ENCODE measurements around the gene FCN2.

FCN2 gene

GRCh38 chr9:134895097-134895496, 14.5 kb downstream of the FCN2 start:
- Histone ChIP-seq H3K36me3 (ENCODE audit: control insufficient read depth in 4 of 4, insufficient read depth in 4 of 4, low read length in 3 of 4) (no peaks in the 10 kb centered on the region), H3K4me3 (ENCODE audit: control insufficient read depth in 1 of 7, extremely low read depth in 1 of 7, insufficient read depth in 4 of 7, low read depth in 2 of 7, low read length in 6 of 7) (no peak overlapping the region), H3K27ac (ENCODE audit: insufficient read depth in 1 of 2, low read depth in 1 of 2, low read length in 2 of 2, poor library complexity in 1 of 2, severe bottlenecking in 2 of 2) (no peak overlapping the region), H3K9me3 (ENCODE audit: control extremely low read depth in 1 of 5, control insufficient read depth in 4 of 5, insufficient read depth in 2 of 5, low read depth in 1 of 5, low read length in 4 of 5) (peaks cover 0 to 22% (median 1%) of the 10 kb centered on the region in 5 experiments), H3K27me3 (replicated peaks in 2 of 5; ENCODE audit: control insufficient read depth in 4 of 5, insufficient read depth in 5 of 5, low read length in 4 of 5) (no peaks in the 10 kb centered on the region), H3K4me1 (ENCODE audit: control extremely low read depth in 1 of 4, control insufficient read depth in 4 of 4, insufficient read depth in 4 of 4, low read length in 3 of 4) (peaks cover 0 to 29% (median 17%) of the 10 kb centered on the region in 4 experiments)
- POLR2A ChIA-PET: no interaction called here
- CTCF ChIA-PET: no interaction called here
- 80% methylated on average over 3 of the region's 3 CpGs for whole genome bisulfite sequencing (ENCODE audit: insufficient coverage)
- no peak for DNase-seq

DNA sequence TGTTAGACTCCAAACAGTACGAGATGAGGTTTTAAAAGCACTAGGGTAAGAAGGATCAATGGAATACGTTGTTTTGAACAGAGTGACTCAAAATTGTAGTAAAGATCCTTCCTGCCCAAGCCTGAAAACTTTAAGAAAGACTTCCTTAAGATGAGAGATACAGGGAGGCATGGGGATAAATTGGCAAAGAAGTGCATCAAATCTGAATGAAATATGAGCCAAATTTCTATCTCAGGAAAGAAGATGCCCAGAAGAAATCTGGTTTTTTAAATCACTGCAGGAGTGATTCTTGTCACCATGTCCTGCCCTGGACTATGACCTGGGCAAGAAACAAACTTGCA, 14.9 kb downstream of the FCN2 start:
- POLR2A ChIA-PET: no interaction called here
- H3K4me1 ChIP-seq (ENCODE audit: control extremely low read depth in 1 of 4, control insufficient read depth in 4 of 4, insufficient read depth in 4 of 4, low read length in 3 of 4): peaks cover 0 to 27% (median 17%) of the 10 kb centered on the region in 4 experiments
- H3K36me3 ChIP-seq (ENCODE audit: control insufficient read depth in 4 of 4, insufficient read depth in 4 of 4, low read length in 3 of 4): no peaks in the 10 kb centered on the region
- WGBS (ENCODE audit: insufficient coverage): 93% methylated on average over 2 of the region's 2 CpGs
- CTCF ChIA-PET: no interaction called here
- peaks cover 0 to 22% (median 1%) of the 10 kb centered on the region in 5 experiments for H3K9me3 ChIP-seq (ENCODE audit: control extremely low read depth in 1 of 5, control insufficient read depth in 4 of 5, insufficient read depth in 2 of 5, low read depth in 1 of 5, low read length in 4 of 5)
- DNase-seq: no peak
- no peak overlapping the region for H3K27ac ChIP-seq (ENCODE audit: insufficient read depth in 1 of 2, low read depth in 1 of 2, low read length in 2 of 2, poor library complexity in 1 of 2, severe bottlenecking in 2 of 2)
- H3K4me3 ChIP-seq (ENCODE audit: control insufficient read depth in 1 of 7, extremely low read depth in 1 of 7, insufficient read depth in 4 of 7, low read depth in 2 of 7, low read length in 6 of 7): no peak overlapping the region
- no peaks in the 10 kb centered on the region for H3K27me3 ChIP-seq (replicated peaks in 2 of 5; ENCODE audit: control insufficient read depth in 4 of 5, insufficient read depth in 5 of 5, low read length in 4 of 5)

- H3K4me3 ChIP-seq (ENCODE audit: control insufficient read depth in 1 of 7, extremely low read depth in 1 of 7, insufficient read depth in 4 of 7, low read depth in 2 of 7, low read length in 6 of 7): no peak overlapping the region
- H3K4me1 ChIP-seq (ENCODE audit: control extremely low read depth in 1 of 4, control insufficient read depth in 4 of 4, insufficient read depth in 4 of 4, low read length in 3 of 4): peaks cover 0 to 28% (median 19%) of the 10 kb centered on the region in 4 experiments
- H3K27me3 ChIP-seq (replicated peaks in 2 of 5; ENCODE audit: control insufficient read depth in 4 of 5, insufficient read depth in 5 of 5, low read length in 4 of 5): no peaks in the 10 kb centered on the region
- peak; percentile 77 to 94 (median 92) for DNase-seq
- H3K9me3 ChIP-seq (ENCODE audit: control extremely low read depth in 1 of 5, control insufficient read depth in 4 of 5, insufficient read depth in 2 of 5, low read depth in 1 of 5, low read length in 4 of 5): peaks cover 0 to 22% (median 1%) of the 10 kb centered on the region in 5 experiments
- ChIA-PET POLR2A (no interaction called here), CTCF (interaction anchor here (1.0 kb wide), 1 partner anchor 125 kb away, joined by 3 read pairs; no protein-coding TSS in a partner anchor)
- WGBS (ENCODE audit: insufficient coverage): 90% methylated on average over 9 of the region's 14 CpGs
- H3K36me3 ChIP-seq (ENCODE audit: control insufficient read depth in 4 of 4, insufficient read depth in 4 of 4, low read length in 3 of 4): no peaks in the 10 kb centered on the region
- H3K27ac ChIP-seq (ENCODE audit: insufficient read depth in 1 of 2, low read depth in 1 of 2, low read length in 2 of 2, poor library complexity in 1 of 2, severe bottlenecking in 2 of 2): no peak overlapping the region
These were observed 15.6 kb downstream of the FCN2 start for GRCh38 chr9:134895908-134896833.

DNA sequence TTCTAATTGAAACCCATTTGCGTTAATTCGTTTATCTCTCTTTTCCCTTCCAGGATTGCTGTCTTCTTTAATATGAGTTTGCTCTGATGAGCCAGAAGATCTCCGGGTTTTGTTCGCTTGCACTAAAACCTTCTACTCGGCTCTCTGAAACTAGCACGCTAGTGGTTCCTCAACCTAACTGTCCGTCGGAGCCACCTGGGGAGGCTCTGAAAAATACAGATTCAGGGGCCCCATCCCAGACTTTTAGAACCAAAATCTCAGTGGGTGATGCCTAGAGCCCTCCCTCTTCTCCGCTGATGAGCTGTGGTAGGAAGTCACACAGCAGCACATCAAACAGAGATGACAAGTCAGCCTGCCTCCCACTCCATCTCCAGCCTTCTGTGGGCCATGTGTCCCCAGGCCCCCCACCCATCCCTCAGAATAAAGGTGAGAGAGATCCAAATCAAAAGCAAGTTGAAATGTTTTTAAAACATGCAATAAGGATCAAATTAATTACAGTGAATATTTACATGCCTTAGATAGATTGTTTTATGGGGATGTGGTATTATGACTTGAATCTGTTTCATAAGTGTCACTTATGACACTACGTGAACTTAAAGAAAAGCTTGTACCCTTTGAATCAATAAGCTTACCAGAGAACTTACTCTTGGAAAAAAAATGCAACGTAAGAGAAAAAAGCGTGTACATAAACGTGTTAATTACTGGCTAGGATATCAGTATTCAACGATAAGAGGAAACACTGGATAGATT, 16.4 kb downstream of the FCN2 start:
- ChIA-PET CTCF (interaction anchor here (1.0 to 1.8 kb wide), 2 partner anchors 10 to 126 kb away, joined by 3 to 5 read pairs; no protein-coding TSS in a partner anchor), POLR2A (interaction anchor here (0.6 kb wide), 1 partner anchor 202 kb away, joined by 3 read pairs; no protein-coding TSS in a partner anchor)
- peaks cover 0 to 22% (median 1%) of the 10 kb centered on the region in 5 experiments for H3K9me3 ChIP-seq (ENCODE audit: control extremely low read depth in 1 of 5, control insufficient read depth in 4 of 5, insufficient read depth in 2 of 5, low read depth in 1 of 5, low read length in 4 of 5)
- H3K27me3 ChIP-seq (replicated peaks in 2 of 5; ENCODE audit: control insufficient read depth in 4 of 5, insufficient read depth in 5 of 5, low read length in 4 of 5): no peaks in the 10 kb centered on the region
- WGBS (ENCODE audit: insufficient coverage): 98% methylated on average over 12 of the region's 14 CpGs
- no peak overlapping the region for H3K27ac ChIP-seq (ENCODE audit: insufficient read depth in 1 of 2, low read depth in 1 of 2, low read length in 2 of 2, poor library complexity in 1 of 2, severe bottlenecking in 2 of 2)
- no peak for DNase-seq
- H3K36me3 ChIP-seq (ENCODE audit: control insufficient read depth in 4 of 4, insufficient read depth in 4 of 4, low read length in 3 of 4): no peaks in the 10 kb centered on the region
- H3K4me3 ChIP-seq (ENCODE audit: control insufficient read depth in 1 of 7, extremely low read depth in 1 of 7, insufficient read depth in 4 of 7, low read depth in 2 of 7, low read length in 6 of 7): no peak overlapping the region
- H3K4me1 ChIP-seq (ENCODE audit: control extremely low read depth in 1 of 4, control insufficient read depth in 4 of 4, insufficient read depth in 4 of 4, low read length in 3 of 4): peaks cover 0 to 23% (median 17%) of the 10 kb centered on the region in 4 experiments

DNA sequence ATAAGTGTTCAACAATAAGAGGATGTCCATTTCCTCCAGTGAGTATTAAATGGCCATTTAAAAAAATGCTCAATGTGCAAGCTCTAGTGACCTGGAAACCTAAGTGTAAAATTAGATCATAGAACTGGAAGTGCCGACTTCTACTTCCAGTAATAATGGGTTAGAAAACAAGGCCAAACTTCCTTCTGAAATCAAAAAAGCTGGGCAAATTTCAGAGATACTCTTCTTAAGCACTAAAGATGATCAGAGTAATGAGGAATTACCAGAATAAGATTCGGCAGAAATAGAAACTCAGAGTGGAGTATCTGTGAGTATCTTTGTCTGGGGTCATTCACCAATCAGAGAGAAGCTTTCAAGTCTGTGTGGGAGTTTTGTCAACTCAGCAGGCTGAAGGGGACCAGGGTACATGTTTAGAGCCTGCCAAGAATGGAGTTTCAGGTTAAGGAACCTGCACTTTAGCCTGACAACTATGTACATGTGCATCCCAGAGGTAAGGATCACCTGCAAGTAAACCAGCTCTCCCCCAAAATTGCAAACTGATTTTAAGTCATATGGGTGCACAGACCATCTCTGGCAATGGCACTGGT, 17.1 kb downstream of the FCN2 start:
- 100% methylated on average over 2 of the region's 2 CpGs for WGBS (ENCODE audit: insufficient coverage)
- Histone ChIP-seq H3K27me3 (replicated peaks in 2 of 5; ENCODE audit: control insufficient read depth in 4 of 5, insufficient read depth in 5 of 5, low read length in 4 of 5) (no peaks in the 10 kb centered on the region), H3K36me3 (ENCODE audit: control insufficient read depth in 4 of 4, insufficient read depth in 4 of 4, low read length in 3 of 4) (no peaks in the 10 kb centered on the region), H3K4me3 (ENCODE audit: control insufficient read depth in 1 of 7, extremely low read depth in 1 of 7, insufficient read depth in 4 of 7, low read depth in 2 of 7, low read length in 6 of 7) (no peak overlapping the region), H3K27ac (ENCODE audit: insufficient read depth in 1 of 2, low read depth in 1 of 2, low read length in 2 of 2, poor library complexity in 1 of 2, severe bottlenecking in 2 of 2) (no peak overlapping the region), H3K9me3 (ENCODE audit: control extremely low read depth in 1 of 5, control insufficient read depth in 4 of 5, insufficient read depth in 2 of 5, low read depth in 1 of 5, low read length in 4 of 5) (peaks cover 0 to 22% (median 1%) of the 10 kb centered on the region in 5 experiments), H3K4me1 (ENCODE audit: control extremely low read depth in 1 of 4, control insufficient read depth in 4 of 4, insufficient read depth in 4 of 4, low read length in 3 of 4) (peaks cover 5 to 26% (median 20%) of the 10 kb centered on the region in 4 experiments)
- POLR2A ChIA-PET: interaction anchor here (0.6 kb wide), 1 partner anchor 203 kb away, joined by 3 read pairs; no protein-coding TSS in a partner anchor
- no peak for DNase-seq
- CTCF ChIA-PET: interaction anchor here (1.8 kb wide), 1 partner anchor 10 kb away, joined by 5 read pairs; no protein-coding TSS in a partner anchor

- 50% methylated on average over 2 of the region's 2 CpGs for WGBS (ENCODE audit: insufficient coverage)
- no peaks in the 10 kb centered on the region for H3K27me3 ChIP-seq (replicated peaks in 2 of 5; ENCODE audit: control insufficient read depth in 4 of 5, insufficient read depth in 5 of 5, low read length in 4 of 5)
- CTCF ChIA-PET: interaction anchor here (1.8 kb wide), 1 partner anchor 11 kb away, joined by 5 read pairs; no protein-coding TSS in a partner anchor
- H3K9me3 ChIP-seq (ENCODE audit: control extremely low read depth in 1 of 5, control insufficient read depth in 4 of 5, insufficient read depth in 2 of 5, low read depth in 1 of 5, low read length in 4 of 5): peaks cover 0 to 22% (median 1%) of the 10 kb centered on the region in 5 experiments
- H3K36me3 ChIP-seq (ENCODE audit: control insufficient read depth in 4 of 4, insufficient read depth in 4 of 4, low read length in 3 of 4): no peaks in the 10 kb centered on the region
- POLR2A ChIA-PET: no interaction called here
- no peak overlapping the region for H3K4me3 ChIP-seq (ENCODE audit: control insufficient read depth in 1 of 7, extremely low read depth in 1 of 7, insufficient read depth in 4 of 7, low read depth in 2 of 7, low read length in 6 of 7)
- no peak overlapping the region for H3K27ac ChIP-seq (ENCODE audit: insufficient read depth in 1 of 2, low read depth in 1 of 2, low read length in 2 of 2, poor library complexity in 1 of 2, severe bottlenecking in 2 of 2)
- DNase-seq: no peak
- peaks cover 5 to 33% (median 22%) of the 10 kb centered on the region in 4 experiments for H3K4me1 ChIP-seq (ENCODE audit: control extremely low read depth in 1 of 4, control insufficient read depth in 4 of 4, insufficient read depth in 4 of 4, low read length in 3 of 4)
These were observed 17.7 kb downstream of the FCN2 start for GRCh38 chr9:134898319-134898718.

All from common myeloid progenitor, CD34-positive (primary cell).